ENCODE measurements around the gene PRRX1.
A peak's percentile ranks its signal among the peaks of the same experiment; 100 is the strongest.

The PRRX1 gene

GRCh38 chr1:170640581-170640980, 23.4 kb upstream of the PRRX1 start:
- H3K4me1 ChIP-seq (ENCODE audit: control insufficient read depth, insufficient read depth, low read length) = no peaks in the 10 kb centered on the region
- 0 out of 2 replicates have a peak, but pooled peaks cover 3% of the 10 kb centered on the region for H3K9me3 ChIP-seq (ENCODE audit: control insufficient read depth, insufficient read depth, low read depth, low read length)
- H3K9ac ChIP-seq (ENCODE audit: low read length) = no peak overlapping the region
- no peak overlapping the region for H3K27ac ChIP-seq (ENCODE audit: low read depth, low read length)
- no peaks in the 10 kb centered on the region for H3K27me3 ChIP-seq (ENCODE audit: control insufficient read depth, insufficient read depth, low read length)
- no peaks in the 10 kb centered on the region for H3K36me3 ChIP-seq (ENCODE audit: control insufficient read depth, insufficient read depth, low read length)
- H3K4me3 ChIP-seq (ENCODE audit: low read depth, low read length) = no peak overlapping the region

GRCh38 chr1:170657275-170657853, 6.6 kb upstream of the PRRX1 start:
- H3K4me3 ChIP-seq (ENCODE audit: low read depth, low read length) = no peak overlapping the region
- H3K27me3 ChIP-seq (ENCODE audit: control insufficient read depth, insufficient read depth, low read length) = peaks cover 51% of the 10 kb centered on the region
- no peak overlapping the region for H3K9ac ChIP-seq (ENCODE audit: low read length)
- H3K9me3 ChIP-seq (ENCODE audit: control insufficient read depth, insufficient read depth, low read depth, low read length) = no peaks in the 10 kb centered on the region
- H3K4me1 ChIP-seq (ENCODE audit: control insufficient read depth, insufficient read depth, low read length) = peaks cover 29% of the 10 kb centered on the region
- no peak overlapping the region for H3K27ac ChIP-seq (ENCODE audit: low read depth, low read length)
- H3K36me3 ChIP-seq (ENCODE audit: control insufficient read depth, insufficient read depth, low read length) = no peaks in the 10 kb centered on the region

GRCh38 chr1:170659399-170660035, 4.4 kb upstream of the PRRX1 start:
- no peak overlapping the region for H3K9ac ChIP-seq (ENCODE audit: low read length)
- peaks cover 33% of the 10 kb centered on the region for H3K4me1 ChIP-seq (ENCODE audit: control insufficient read depth, insufficient read depth, low read length)
- no peak overlapping the region for H3K27ac ChIP-seq (ENCODE audit: low read depth, low read length)
- H3K36me3 ChIP-seq (ENCODE audit: control insufficient read depth, insufficient read depth, low read length) = no peaks in the 10 kb centered on the region
- H3K27me3 ChIP-seq (ENCODE audit: control insufficient read depth, insufficient read depth, low read length) = peaks cover 72% of the 10 kb centered on the region
- no peaks in the 10 kb centered on the region for H3K9me3 ChIP-seq (ENCODE audit: control insufficient read depth, insufficient read depth, low read depth, low read length)
- H3K4me3 ChIP-seq (ENCODE audit: low read depth, low read length) = peak overlapping the region; percentile 74

- Histone ChIP-seq H3K36me3 (ENCODE audit: control insufficient read depth, insufficient read depth, low read length) (no peaks in the 10 kb centered on the region), H3K9me3 (ENCODE audit: control insufficient read depth, insufficient read depth, low read depth, low read length) (no peaks in the 10 kb centered on the region), H3K4me1 (ENCODE audit: control insufficient read depth, insufficient read depth, low read length) (peaks cover 37% of the 10 kb centered on the region), H3K27me3 (ENCODE audit: control insufficient read depth, insufficient read depth, low read length) (peaks cover 80% of the 10 kb centered on the region), H3K9ac (ENCODE audit: low read length) (peak overlapping the region; percentile 1), H3K27ac (ENCODE audit: low read depth, low read length) (no peak overlapping the region), H3K4me3 (ENCODE audit: low read depth, low read length) (peak overlapping the region; percentile 74)
Measured at GRCh38 chr1:170660281-170660713, 3.6 kb upstream of the PRRX1 start.

- no peaks in the 10 kb centered on the region for H3K36me3 ChIP-seq (ENCODE audit: control insufficient read depth, insufficient read depth, low read length)
- H3K27ac ChIP-seq (ENCODE audit: low read depth, low read length) = no peak overlapping the region
- H3K27me3 ChIP-seq (ENCODE audit: control insufficient read depth, insufficient read depth, low read length) = peaks cover 86% of the 10 kb centered on the region
- H3K9me3 ChIP-seq (ENCODE audit: control insufficient read depth, insufficient read depth, low read depth, low read length) = no peaks in the 10 kb centered on the region
- peak overlapping the region; percentile 74 for H3K4me3 ChIP-seq (ENCODE audit: low read depth, low read length)
- peaks cover 42% of the 10 kb centered on the region for H3K4me1 ChIP-seq (ENCODE audit: control insufficient read depth, insufficient read depth, low read length)
- H3K9ac ChIP-seq (ENCODE audit: low read length) = peak overlapping the region; percentile 39
Measured at GRCh38 chr1:170660871-170661645, 2.9 kb upstream of the PRRX1 start.

- Histone ChIP-seq H3K27ac (ENCODE audit: low read depth, low read length) (no peak overlapping the region), H3K9ac (ENCODE audit: low read length) (peak overlapping the region; percentile 42), H3K36me3 (ENCODE audit: control insufficient read depth, insufficient read depth, low read length) (no peaks in the 10 kb centered on the region), H3K9me3 (ENCODE audit: control insufficient read depth, insufficient read depth, low read depth, low read length) (no peaks in the 10 kb centered on the region), H3K27me3 (ENCODE audit: control insufficient read depth, insufficient read depth, low read length) (peaks cover 93% of the 10 kb centered on the region), H3K4me3 (ENCODE audit: low read depth, low read length) (peak overlapping the region; percentile 74), H3K4me1 (ENCODE audit: control insufficient read depth, insufficient read depth, low read length) (peaks cover 45% of the 10 kb centered on the region)
Measured at GRCh38 chr1:170661646-170662411, 2.1 kb upstream of the PRRX1 start.

- H3K27ac ChIP-seq (ENCODE audit: low read depth, low read length) = no peak overlapping the region
- no peak overlapping the region for H3K9ac ChIP-seq (ENCODE audit: low read length)
- peaks cover 98% of the 10 kb centered on the region for H3K27me3 ChIP-seq (ENCODE audit: control insufficient read depth, insufficient read depth, low read length)
- no peaks in the 10 kb centered on the region for H3K36me3 ChIP-seq (ENCODE audit: control insufficient read depth, insufficient read depth, low read length)
- peak overlapping the region; percentile 74 for H3K4me3 ChIP-seq (ENCODE audit: low read depth, low read length)
- H3K9me3 ChIP-seq (ENCODE audit: control insufficient read depth, insufficient read depth, low read depth, low read length) = no peaks in the 10 kb centered on the region
- H3K4me1 ChIP-seq (ENCODE audit: control insufficient read depth, insufficient read depth, low read length) = peaks cover 49% of the 10 kb centered on the region
Measured at GRCh38 chr1:170662561-170663403, 1.1 kb upstream of the PRRX1 start.

- Histone ChIP-seq H3K27me3 (ENCODE audit: control insufficient read depth, insufficient read depth, low read length) (peaks cover 100% of the 10 kb centered on the region), H3K9me3 (ENCODE audit: control insufficient read depth, insufficient read depth, low read depth, low read length) (no peaks in the 10 kb centered on the region), H3K9ac (ENCODE audit: low read length) (peak overlapping the region; percentile 29), H3K4me1 (ENCODE audit: control insufficient read depth, insufficient read depth, low read length) (peaks cover 56% of the 10 kb centered on the region), H3K36me3 (ENCODE audit: control insufficient read depth, insufficient read depth, low read length) (no peaks in the 10 kb centered on the region), H3K27ac (ENCODE audit: low read depth, low read length) (no peak overlapping the region), H3K4me3 (ENCODE audit: low read depth, low read length) (peak overlapping the region; percentile 74)
Measured at GRCh38 chr1:170663404-170664092, 383 bp upstream of the PRRX1 start.

GRCh38 chr1:170664828-170665612, 1.1 kb downstream of the PRRX1 start:
- Histone ChIP-seq H3K4me1 (ENCODE audit: control insufficient read depth, insufficient read depth, low read length) (peaks cover 60% of the 10 kb centered on the region), H3K4me3 (ENCODE audit: low read depth, low read length) (peak overlapping the region; percentile 74), H3K36me3 (ENCODE audit: control insufficient read depth, insufficient read depth, low read length) (no peaks in the 10 kb centered on the region), H3K9ac (ENCODE audit: low read length) (peak overlapping the region; percentile 59), H3K27ac (ENCODE audit: low read depth, low read length) (no peak overlapping the region), H3K27me3 (ENCODE audit: control insufficient read depth, insufficient read depth, low read length) (peaks cover 100% of the 10 kb centered on the region), H3K9me3 (ENCODE audit: control insufficient read depth, insufficient read depth, low read depth, low read length) (no peaks in the 10 kb centered on the region)
